Activated CD4-positive, CD25-positive, alpha-beta regulatory T cell treated with anti-CD3 and anti-CD28 coated beads, Interleukin-2, amount 50 U/mL, for 24 hours (primary cell): ENCODE measurements around the gene PRKX.
"Not testable (repeated sequence)": the region's sequence is repeated elsewhere in the genome, so short reads cannot be mapped to it uniquely, and the experiment has no call there.

ENCODE experiments used
- ATAC-seq, 2 donors: fragments of 150-1000 bp; cut with Tn5 transposase; one replicate each; pipeline ENCODE4 v1.10.0; 2021; ENCODE audit warnings: mild to moderate bottlenecking in 1 of 2, moderate library complexity in 1 of 2

PRKX gene

GRCh38 chrX:3567686-3568085 is 145.8 kb downstream of the PRKX start:
- ATAC-seq = no peak

DNA sequence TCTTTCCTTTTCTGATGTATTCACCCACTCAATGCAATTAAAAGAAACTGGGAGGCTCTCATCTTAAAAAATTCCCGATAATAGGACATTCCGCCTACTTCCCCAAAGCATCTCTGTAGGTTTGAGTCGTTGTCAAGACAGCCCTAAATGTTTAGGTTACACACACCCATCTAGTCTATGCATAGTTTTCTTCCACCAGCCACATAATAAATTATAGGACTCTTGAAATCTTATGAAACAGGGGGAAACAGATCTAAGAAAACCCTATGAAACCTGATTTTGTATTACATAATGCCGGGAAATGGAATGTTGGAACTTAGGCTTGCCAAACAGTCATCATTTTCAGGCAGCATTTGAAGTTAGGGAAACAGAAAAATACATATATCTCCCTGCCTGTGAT is 150.0 kb downstream of the PRKX start:
- no peak for ATAC-seq

DNA sequence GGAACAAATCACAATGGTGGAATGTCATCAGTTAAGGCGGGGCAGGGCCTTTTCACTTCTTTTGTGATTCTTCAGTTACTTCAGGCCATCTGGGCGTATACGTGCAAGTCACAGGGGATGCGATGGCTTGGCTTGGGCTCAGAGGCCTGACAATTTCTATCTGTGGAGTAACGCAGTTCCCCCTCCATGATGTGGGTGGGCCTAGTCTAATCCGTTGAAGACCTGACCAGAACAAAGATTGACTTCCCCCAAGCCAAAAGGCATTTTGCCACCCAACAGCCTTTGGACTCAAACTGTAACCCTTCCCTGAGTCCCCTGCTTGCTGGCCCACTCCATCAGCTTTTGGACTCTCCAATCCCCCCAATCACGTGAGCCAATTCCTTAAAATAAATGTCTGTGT is 153.4 kb downstream of the PRKX start:
- ATAC-seq = not testable (repeated sequence)
